ENCODE measurements around the gene CFAP52. TPM values are rescaled to one million over a fixed set of nuclear protein-coding genes. Genes with fewer than 3 reads are reported as not detected.
"Not testable (repeated sequence)": the region's sequence is repeated elsewhere in the genome, so short reads cannot be mapped to it uniquely, and the experiment has no call there.

CFAP52 gene
- total and polyA plus RNA-seq, 12 donors, result 0.10 to 0.99 (median 0.63) TPM; not detected in 3

DNA sequence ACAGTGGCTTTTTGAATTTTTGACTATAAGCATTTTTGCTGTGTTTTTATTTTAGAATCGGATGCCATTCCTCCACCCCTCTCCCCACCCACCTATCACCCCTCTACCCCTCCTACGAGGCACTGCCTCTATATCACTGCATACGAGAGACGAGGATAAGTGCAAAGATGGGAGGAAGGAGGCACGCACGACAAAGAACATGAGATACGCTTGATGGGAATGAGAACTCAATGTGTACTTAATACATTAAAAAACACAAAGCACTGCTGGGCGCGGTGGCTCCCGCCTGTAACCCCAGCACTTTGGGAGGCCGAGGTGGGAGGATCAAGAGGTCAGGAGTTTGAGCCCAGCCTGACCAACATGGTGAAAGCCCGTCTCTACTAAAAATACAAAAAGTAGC is 60.1 kb downstream of the CFAP52 start:
- Histone ChIP-seq H3K4me3 (no peak overlapping the region), H3K36me3 (replicated peaks in 1 of 2) (no peaks in the 10 kb centered on the region), H3K27ac (no peak overlapping the region), H3K27me3 (no peaks in the 10 kb centered on the region), H3K4me1 (replicated peaks in 1 of 2) (no peaks in the 10 kb centered on the region), H3K9me3 (replicated peaks in 1 of 3) (no peaks in the 10 kb centered on the region)
- intact Hi-C loops (cut with DNase I), result no loop called here
- TF ChIP-seq, protein P1, sequence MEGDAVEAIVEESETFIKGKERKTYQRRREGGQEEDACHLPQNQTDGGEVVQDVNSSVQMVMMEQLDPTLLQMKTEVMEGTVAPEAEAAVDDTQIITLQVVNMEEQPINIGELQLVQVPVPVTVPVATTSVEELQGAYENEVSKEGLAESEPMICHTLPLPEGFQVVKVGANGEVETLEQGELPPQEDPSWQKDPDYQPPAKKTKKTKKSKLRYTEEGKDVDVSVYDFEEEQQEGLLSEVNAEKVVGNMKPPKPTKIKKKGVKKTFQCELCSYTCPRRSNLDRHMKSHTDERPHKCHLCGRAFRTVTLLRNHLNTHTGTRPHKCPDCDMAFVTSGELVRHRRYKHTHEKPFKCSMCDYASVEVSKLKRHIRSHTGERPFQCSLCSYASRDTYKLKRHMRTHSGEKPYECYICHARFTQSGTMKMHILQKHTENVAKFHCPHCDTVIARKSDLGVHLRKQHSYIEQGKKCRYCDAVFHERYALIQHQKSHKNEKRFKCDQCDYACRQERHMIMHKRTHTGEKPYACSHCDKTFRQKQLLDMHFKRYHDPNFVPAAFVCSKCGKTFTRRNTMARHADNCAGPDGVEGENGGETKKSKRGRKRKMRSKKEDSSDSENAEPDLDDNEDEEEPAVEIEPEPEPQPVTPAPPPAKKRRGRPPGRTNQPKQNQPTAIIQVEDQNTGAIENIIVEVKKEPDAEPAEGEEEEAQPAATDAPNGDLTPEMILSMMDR (IDR thresholded peaks at IDR 0.05), result no peak
- no peak for TF ChIP-seq POLR2A (IDR thresholded peaks at IDR 0.05)
- no peak for DNase-seq
- WGBS, 4 donors, result 77 to 89% (median 80%) methylated on average over 12 of the region's 12 CpGs

DNA sequence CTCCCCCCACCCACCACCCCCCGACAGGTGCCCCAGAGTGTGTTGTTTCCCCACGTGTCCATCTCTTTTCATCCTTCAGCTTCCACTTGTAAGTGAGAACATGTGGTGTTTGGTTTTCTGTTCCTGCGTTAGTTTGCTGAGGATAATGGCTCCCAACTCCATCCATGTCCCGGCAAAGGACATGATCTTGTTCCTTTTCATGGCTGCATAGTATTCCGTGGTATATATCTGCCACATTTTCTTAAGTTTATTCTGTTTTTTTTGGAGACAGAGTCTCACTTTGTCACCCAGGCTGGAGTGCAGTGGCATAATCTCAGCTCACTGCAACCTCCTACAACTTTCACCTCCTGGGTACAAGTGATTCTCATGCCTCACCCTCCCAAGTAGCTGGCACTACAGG is 63.9 kb downstream of the CFAP52 start:
- H3K4me1 ChIP-seq (replicated peaks in 1 of 2); H3K27me3 ChIP-seq; H3K9me3 ChIP-seq (replicated peaks in 1 of 3); H3K27ac ChIP-seq; H3K36me3 ChIP-seq (replicated peaks in 1 of 2); DNase-seq; intact Hi-C loops (cut with DNase I); H3K4me3 ChIP-seq: not testable (repeated sequence)
- WGBS, 4 donors, result 71 to 93% (median 87%) methylated on average over 5 of the region's 5 CpGs

DNA sequence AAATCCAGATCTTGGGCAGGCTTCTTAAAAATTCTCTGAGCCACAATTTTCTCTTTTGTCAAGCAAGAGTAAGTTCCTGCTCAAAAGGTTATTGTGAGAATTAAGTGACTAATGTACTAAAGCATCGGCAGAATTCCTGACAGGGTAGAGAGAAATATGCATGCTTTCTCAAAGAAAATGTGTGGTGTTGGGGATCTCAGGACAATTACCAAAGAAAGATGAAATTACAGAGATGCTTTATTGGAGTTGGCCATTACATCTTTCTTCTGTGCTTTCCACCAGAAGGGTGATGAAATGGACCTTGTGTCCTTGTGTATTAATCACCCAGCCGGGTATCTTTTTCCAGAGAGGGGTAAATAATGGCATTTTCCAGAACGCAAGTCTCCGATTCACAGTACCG is 67.2 kb downstream of the CFAP52 start:
- no peak for DNase-seq
- TF ChIP-seq, protein P1 (IDR thresholded peaks at IDR 0.05), result no peak
- TF ChIP-seq POLR2A (IDR thresholded peaks at IDR 0.05), result no peak
- Histone ChIP-seq H3K9me3 (replicated peaks in 1 of 3) (no peaks in the 10 kb centered on the region), H3K27me3 (peaks cover 23% of the 10 kb centered on the region), H3K36me3 (replicated peaks in 1 of 2) (no peaks in the 10 kb centered on the region), H3K27ac (no peak overlapping the region), H3K4me1 (replicated peaks in 1 of 2) (peaks cover 9 to 11% of the 10 kb centered on the region in 2 donors), H3K4me3 (no peak overlapping the region)
- intact Hi-C loops (cut with DNase I), result no loop called here
- 72 to 81% (median 76%) methylated on average over 5 of the region's 5 CpGs for WGBS, 4 donors

- H3K4me1 ChIP-seq (replicated peaks in 1 of 2), result peaks cover 9 to 11% of the 10 kb centered on the region in 2 donors
- H3K27me3 ChIP-seq, result peaks cover 23% of the 10 kb centered on the region
- no peak within 1 kb of the TSS for H3K27ac ChIP-seq
- no peaks in the 10 kb centered on the region for H3K9me3 ChIP-seq (replicated peaks in 1 of 3)
- TF ChIP-seq, protein P1 (IDR thresholded peaks at IDR 0.05), result no peak
- no peak for TF ChIP-seq POLR2A (IDR thresholded peaks at IDR 0.05)
- peak within 1 kb of the TSS in 2 of 4 donors; percentile 19 to 57 for H3K4me3 ChIP-seq
- intact Hi-C loops (cut with DNase I), result no loop called here
- DNase-seq, result peak in 1 of 7 donors; percentile 12
- WGBS, 4 donors, result 0 to 3% (median 1%) methylated on average over 3 to 72 of the region's 72 CpGs
- no peaks in the 10 kb centered on the region for H3K36me3 ChIP-seq (replicated peaks in 1 of 2)
Measured at GRCh38 chr17:9644910-9645751, 68.7 kb downstream of the CFAP52 start, which contains the start of gene USP43. TSS of gene USP43 (plus strand) at chr17:9645517. CDS start at chr17:9645633, 116 bp downstream.
